A549 (cell line): Measurements from ENCODE around the gene ABCA13. TPM values are rescaled to one million over a fixed set of nuclear protein-coding genes. Genes with fewer than 3 reads are reported as not detected.

ENCODE experiments used
- ATAC-seq, 2 experiments: fragments of 200-7000 bp in 1 of 2; fragments of >200 bp in 1 of 2; cut with Nextera tagmentation in 1 of 2; cut with Tn5 transposase in 1 of 2; 3 replicates each; pipeline versions ENCODE4 v1.8.0 to v1.9.1; 2018 to 2020; ENCODE audit warnings: mild to moderate bottlenecking in 1 of 2, moderate library complexity in 1 of 2
- CTCF ChIA-PET: fragments of 300-600 bp; sonication (Branson Sonifier 250); formaldehyde crosslinking; extraction: SDS; loops from one replicate; lab custom pipeline; 2021; ENCODE audit warnings: antibody characterized with exemption, inconsistent platforms; lab: Yijun Ruan, JAX
- POLR2A ChIA-PET: fragments of 350-600 bp; formaldehyde crosslinking; extraction: SDS; loops from one replicate; lab custom pipeline; 2021; ENCODE audit warnings: antibody characterized with exemption, inconsistent platforms; lab: Yijun Ruan, JAX
- DNase-seq, 2 experiments: peaks; one replicate each; pipeline versions ENCODE4 v3.0.0 to v3.0.0-alpha.2; 2011 to 2016; ENCODE audit warnings: low read depth in 1 of 2, low spot score in 1 of 2
- FAIRE-seq: peaks from 2 replicates; lab custom pipeline; 2011; peaks lifted over from hg19 to GRCh38; lab: Jason Lieb, UNC
- H3K27ac ChIP-seq, 2 experiments: fragments of >200 bp; sonication (Bioruptor Twin); formaldehyde crosslinking; 3 replicates each; pipeline ENCODE4 v1.5.1; 2016 to 2017
- H3K4me1 ChIP-seq: fragments of >200 bp; sonication (Bioruptor Twin); formaldehyde crosslinking; 3 replicates; pipeline ENCODE4 v1.6.1; 2016
- H3K4me2 ChIP-seq: fragments of >200 bp; sonication (Bioruptor Twin); formaldehyde crosslinking; 3 replicates; pipeline ENCODE4 v1.6.1; 2016
- H3K4me3 ChIP-seq: fragments of >200 bp; sonication (Bioruptor Twin); formaldehyde crosslinking; 3 replicates; pipeline ENCODE4 v1.5.1; 2016
- H3K9me3 ChIP-seq: fragments of >200 bp; sonication (Bioruptor Twin); formaldehyde crosslinking; 3 replicates; pipeline ENCODE4 v1.6.1; 2016
- CBX8 ChIP-seq: fragments of 200-600 bp; sonication (generic); IDR thresholded peaks from 2 replicates; pipeline ENCODE4 v1.6.1; 2016
- CHD2 ChIP-seq: fragments of 150-350 bp; IDR thresholded peaks from 2 replicates; pipeline ENCODE4 v1.6.1; 2014; ENCODE audit warnings: low read length; ENCODE audit not compliant: partially characterized antibody
- CHD4 ChIP-seq: fragments of 200-600 bp; sonication (generic); IDR thresholded peaks from 2 replicates; pipeline ENCODE4 v1.6.1; 2016; ENCODE audit warnings: antibody characterized with exemption, mild to moderate bottlenecking, borderline replicate concordance
- E2F6 ChIP-seq: IDR thresholded peaks from 2 replicates; pipeline ENCODE4 v1.6.1; 2012; ENCODE audit warnings: low read depth, borderline replicate concordance
- EHF ChIP-seq: fragments of 250-450 bp; sonication (Bioruptor Pico); IDR thresholded peaks from 2 replicates; pipeline ENCODE4 v1.5.0; 2020; ENCODE audit warnings: mild to moderate bottlenecking
- EP300 ChIP-seq, 2 experiments: fragments of >200 bp; sonication (Bioruptor Twin); formaldehyde crosslinking; IDR thresholded peaks; 2 replicates in 1 of 2; 3 replicates in 1 of 2; pipeline ENCODE4 v1.6.1; 2016 to 2017
- ESRRA ChIP-seq: fragments of 150-350 bp; IDR thresholded peaks from 2 replicates; pipeline ENCODE4 v1.6.1; 2014; ENCODE audit warnings: mild to moderate bottlenecking, low read length, borderline replicate concordance
- FOSB ChIP-seq: fragments of 250-450 bp; sonication (Bioruptor Pico); IDR thresholded peaks from 2 replicates; pipeline ENCODE4 v1.5.0; 2020; ENCODE audit warnings: mild to moderate bottlenecking, moderate library complexity
- FOSL2 ChIP-seq, 2 experiments: fragments of 450-650 bp in 1 of 2; fragments of >200 bp in 1 of 2; sonication (Bioruptor Twin) in 1 of 2; formaldehyde crosslinking; IDR thresholded peaks; 2 replicates each; pipeline versions ENCODE4 v1.5.0 to v1.6.1; 2016 to 2020; ENCODE audit warnings: mild to moderate bottlenecking in 1 of 2, moderate library complexity in 1 of 2
- HEYL ChIP-seq: fragments of 250-450 bp; sonication (Bioruptor Pico); IDR thresholded peaks from 2 replicates; pipeline ENCODE4 v1.8.0; 2021; ENCODE audit warnings: mild to moderate bottlenecking, moderate library complexity
- HMGXB4 ChIP-seq: fragments of 250-450 bp; sonication (Bioruptor Pico); IDR thresholded peaks from 2 replicates; pipeline ENCODE4 v1.5.0; 2021; ENCODE audit warnings: mild to moderate bottlenecking, moderate library complexity, borderline replicate concordance
- HOXA7 ChIP-seq: fragments of 250-450 bp; sonication (Bioruptor Pico); IDR thresholded peaks from 2 replicates; pipeline ENCODE4 v1.5.0; 2020; ENCODE audit warnings: mild to moderate bottlenecking, moderate library complexity
- HOXB13 ChIP-seq: fragments of 250-450 bp; sonication (Bioruptor Pico); IDR thresholded peaks from 2 replicates; pipeline ENCODE4 v1.5.0; 2020; ENCODE audit warnings: low read depth, mild to moderate bottlenecking, moderate library complexity
- HOXB5 ChIP-seq: fragments of 250-450 bp; sonication (Bioruptor Pico); IDR thresholded peaks from 2 replicates; pipeline ENCODE4 v1.5.0; 2020; ENCODE audit warnings: mild to moderate bottlenecking, moderate library complexity
- JUN ChIP-seq, 2 experiments: fragments of >200 bp; sonication (Bioruptor Twin); formaldehyde crosslinking; IDR thresholded peaks; 2 replicates in 1 of 2; 3 replicates in 1 of 2; pipeline ENCODE4 v1.6.1; 2016 to 2017
- JUNB ChIP-seq: fragments of >200 bp; sonication (Bioruptor Twin); formaldehyde crosslinking; IDR thresholded peaks from 2 replicates; pipeline ENCODE4 v1.6.1; 2016
- MAFK ChIP-seq: fragments of 450-650 bp; IDR thresholded peaks from 2 replicates; pipeline ENCODE4 v1.6.1; 2014; ENCODE audit not compliant: partially characterized antibody
- MAX ChIP-seq: IDR thresholded peaks from 2 replicates; pipeline ENCODE4 v1.6.1; 2012
- MYC ChIP-seq: IDR thresholded peaks from 2 replicates; pipeline ENCODE4 v1.6.1; 2012; ENCODE audit warnings: mild to moderate bottlenecking, inconsistent platforms, low read length, improper control_type of control experiment, borderline replicate concordance
- NPAS2 ChIP-seq: fragments of 250-450 bp; sonication (Bioruptor Pico); IDR thresholded peaks from 2 replicates; pipeline ENCODE4 v1.8.0; 2022; ENCODE audit warnings: mild to moderate bottlenecking, moderate library complexity, borderline replicate concordance
- NR3C1 ChIP-seq: fragments of >200 bp; sonication (Bioruptor Twin); formaldehyde crosslinking; IDR thresholded peaks from 3 replicates; pipeline ENCODE4 v1.6.1; 2017
- PHF8 ChIP-seq: fragments of 200-600 bp; sonication (generic); IDR thresholded peaks from 2 replicates; pipeline ENCODE4 v1.6.1; 2016; ENCODE audit warnings: low read depth, mild to moderate bottlenecking, antibody characterized with exemption, moderate library complexity, borderline replicate concordance
- POLR2A ChIP-seq: IDR thresholded peaks from 2 replicates; pipeline ENCODE4 v1.6.1; 2012; ENCODE audit warnings: mild to moderate bottlenecking, low read length
- POLR2AphosphoS2 ChIP-seq: conservative IDR thresholded peaks from 2 replicates; pipeline ENCODE4 v1.6.1; 2012; ENCODE audit warnings: low read length, improper control_type of control experiment, inconsistent platforms
- RAD21 ChIP-seq, 2 experiments: fragments of >200 bp in 1 of 2; sonication (Bioruptor Twin) in 1 of 2; formaldehyde crosslinking in 1 of 2; IDR thresholded peaks in 1 of 2; conservative IDR thresholded peaks in 1 of 2; 2 replicates in 1 of 2; 3 replicates in 1 of 2; pipeline ENCODE4 v1.6.1; 2012 to 2018; ENCODE audit warnings: inconsistent platforms in 1 of 2
- RARB ChIP-seq: fragments of 250-450 bp; sonication (Bioruptor Pico); IDR thresholded peaks from 2 replicates; pipeline ENCODE4 v1.8.0; 2021; ENCODE audit warnings: mild to moderate bottlenecking, moderate library complexity
- RCOR1 ChIP-seq: fragments of 150-350 bp; IDR thresholded peaks from 2 replicates; pipeline ENCODE4 v1.6.1; 2014; ENCODE audit warnings: antibody characterized with exemption, low read length, low read depth
- REST ChIP-seq: fragments of 200-600 bp; sonication (generic); IDR thresholded peaks from 2 replicates; pipeline ENCODE4 v1.6.1; 2016; ENCODE audit warnings: antibody characterized with exemption, mild to moderate bottlenecking, moderate library complexity
- SREBF2 ChIP-seq: fragments of 450-650 bp; IDR thresholded peaks from 2 replicates; pipeline ENCODE4 v1.6.1; 2014; ENCODE audit warnings: mild to moderate bottlenecking, moderate library complexity
- TFCP2L1 ChIP-seq: fragments of 250-450 bp; sonication (Bioruptor Pico); IDR thresholded peaks from 2 replicates; pipeline ENCODE4 v1.5.0; 2021; ENCODE audit warnings: mild to moderate bottlenecking
- TP53 ChIP-seq: fragments of 250-450 bp; sonication (Bioruptor Pico); IDR thresholded peaks from 2 replicates; pipeline ENCODE4 v1.5.0; 2021; ENCODE audit warnings: mild to moderate bottlenecking, moderate library complexity
- ZC3H11A ChIP-seq: fragments of 450-650 bp; IDR thresholded peaks from 2 replicates; pipeline ENCODE4 v1.6.1; 2014; ENCODE audit warnings: antibody characterized with exemption, mild to moderate bottlenecking
- ZSCAN20 ChIP-seq: fragments of 250-450 bp; sonication (Bioruptor Pico); IDR thresholded peaks from 2 replicates; pipeline ENCODE4 v1.8.0; 2022; ENCODE audit warnings: mild to moderate bottlenecking, moderate library complexity
- WGBS: methylation state at CpG from one replicate; pipeline ENCODE4 v1.1.6; 2017; ENCODE audit errors: missing lambda C conversion rate; 5-methylcytosine and 5-hydroxymethylcytosine counted together
- polyA plus RNA-seq, 4 experiments: library from polyadenylated mRNA; depleted of rRNA in 3 of 4; stranded (reverse); fragments of >200 nt; fragmentation: RNase III in 1 of 4; extraction: RNeasy Plus Mini Kit Qiagen cat#74134 plus additional on column Dnase treatment in 1 of 4; gene quantifications; 2 replicates in 3 of 4; 3 replicates in 1 of 4; pipeline ENCODE4 v1.2.3, GENCODE V29; 2011 to 2017

ABCA13 gene
- polyA plus RNA-seq, 2 of the 4 experiments (the other 2 are of a cell fraction), result 0.01 TPM; not detected in 1

- no peak overlapping the region for H3K4me2 ChIP-seq
- H3K4me1 ChIP-seq, result no peaks in the 10 kb centered on the region
- H3K4me3 ChIP-seq, result no peak overlapping the region
- POLR2A ChIA-PET, result no interaction called here
- H3K27ac ChIP-seq, result no peak overlapping the region
- WGBS, result 37% methylated on average over 2 of the region's 2 CpGs
- TF ChIP-seq RCOR1, result no peak
- TF ChIP-seq NR3C1, result no peak
- TF ChIP-seq MAFK, result no peak
- TF ChIP-seq FOSL2 (IDR thresholded peaks at IDR 0.05), result no peak
- TF ChIP-seq FOSL2 (CRISPR knock-in tag; IDR thresholded peaks at IDR 0.05), result no peak
- no peak for TF ChIP-seq MAX
- TF ChIP-seq MYC, result no peak
- no peak for TF ChIP-seq JUN (IDR thresholded peaks at IDR 0.05)
- no peak for TF ChIP-seq SREBF2
- no peak for TF ChIP-seq POLR2A
- no peak for TF ChIP-seq EP300 (IDR thresholded peaks at IDR 0.05)
- TF ChIP-seq PHF8, result no peak
- TF ChIP-seq HOXA7 (CRISPR knock-in tag), result no peak
- TF ChIP-seq ESRRA, result no peak
- no peak for TF ChIP-seq E2F6
- no peak for TF ChIP-seq TP53 (CRISPR knock-in tag)
- TF ChIP-seq HMGXB4 (CRISPR knock-in tag), result no peak
- no peak for TF ChIP-seq NPAS2
- TF ChIP-seq CHD2, result no peak
- TF ChIP-seq CBX8, result no peak
- DNase-seq, result no peak
- ATAC-seq, result no peak
- H3K9me3 ChIP-seq, result no peaks in the 10 kb centered on the region
- FAIRE-seq, result no peak
- CTCF ChIA-PET, result no interaction called here
Observed at GRCh38 chr7:48249166-48249565, 77.9 kb downstream of the ABCA13 start.

GRCh38 chr7:48250441-48250951 is 79.2 kb downstream of the ABCA13 start:
- Histone ChIP-seq H3K4me1 (no peaks in the 10 kb centered on the region), H3K27ac (no peak overlapping the region), H3K4me3 (no peak overlapping the region), H3K4me2 (no peak overlapping the region), H3K9me3 (no peaks in the 10 kb centered on the region)
- ChIA-PET POLR2A (no interaction called here), CTCF (interaction anchor here (1.7 kb wide), 1 partner anchor 11 kb away, joined by 3 read pairs; no protein-coding TSS in a partner anchor)
- WGBS, result 6% methylated on average over 2 of the region's 2 CpGs
- ATAC-seq (no peak), FAIRE-seq (no peak), DNase-seq (no peak)
- TF ChIP-seq JUNB, result no peak
- no peak for TF ChIP-seq ZSCAN20 (CRISPR knock-in tag)
- no peak for TF ChIP-seq RARB (CRISPR knock-in tag)
- TF ChIP-seq JUN (IDR thresholded peaks at IDR 0.05), result no peak
- no peak for TF ChIP-seq ZC3H11A
- no peak for TF ChIP-seq HOXB5 (CRISPR knock-in tag)
- no peak for TF ChIP-seq CHD4
- no peak for TF ChIP-seq POLR2AphosphoS2
- no peak for TF ChIP-seq REST
- TF ChIP-seq HOXB13, result no peak
- TF ChIP-seq HEYL (CRISPR knock-in tag), result no peak
- no peak for TF ChIP-seq SREBF2
- no peak for TF ChIP-seq CHD2
- no peak for TF ChIP-seq MYC
- no peak for TF ChIP-seq EHF
- TF ChIP-seq TFCP2L1 (CRISPR knock-in tag), result no peak
- no peak for TF ChIP-seq TP53 (CRISPR knock-in tag)
- TF ChIP-seq HOXA7 (CRISPR knock-in tag), result no peak
- TF ChIP-seq FOSB (CRISPR knock-in tag), result no peak
- TF ChIP-seq RAD21 (conservative IDR thresholded peaks at IDR 0.05 in 1 of 2, IDR thresholded peaks at IDR 0.05 in 1 of 2), result no peak
